GM12865 (cell line): Measurements from ENCODE around the gene NQO1.

Experiments
- DNase-seq: peaks from one replicate; pipeline ENCODE4 v3.0.0; 2010; ENCODE audit warnings: low read depth
- H3K4me3 ChIP-seq: 2 replicates; pipeline ENCODE4 v1.5.1; 2011; ENCODE audit warnings: mild to moderate bottlenecking, low read depth, low read length, control low read depth
- CTCF ChIP-seq: IDR thresholded peaks from 2 replicates; pipeline ENCODE4 v1.5.1; 2011; ENCODE audit warnings: low read length, control low read depth, low read depth, inconsistent platforms; ENCODE audit not compliant: insufficient read depth; ENCODE audit errors: missing control alignments

Gene NQO1

GRCh38 chr16:69669577-69669976 lies 56.8 kb downstream of the NQO1 start:
- DNase-seq = no peak
- TF ChIP-seq CTCF = no peak
- H3K4me3 ChIP-seq = no peak overlapping the region

- no peak overlapping the region for H3K4me3 ChIP-seq
- no peak for TF ChIP-seq CTCF
- DNase-seq = no peak
These were observed 62.5 kb downstream of the NQO1 start for GRCh38 chr16:69663846-69664245.

GRCh38 chr16:69662901-69663300 lies 63.5 kb downstream of the NQO1 start:
- no peak for DNase-seq
- no peak overlapping the region for H3K4me3 ChIP-seq
- no peak for TF ChIP-seq CTCF

GRCh38 chr16:69660166-69660565 lies 66.2 kb downstream of the NQO1 start:
- DNase-seq = peak; percentile 2
- no peak overlapping the region for H3K4me3 ChIP-seq
- TF ChIP-seq CTCF = no peak
